NB4 (cell line): ENCODE measurements around the gene BRD2.
A peak's percentile ranks its signal among the peaks of the same experiment; 100 is the strongest.

ENCODE experiments used
- DNase-seq: peaks from one replicate; pipeline ENCODE4 v3.0.0; 2010; ENCODE audit warnings: low read depth
- H3K4me3 ChIP-seq: one replicate; pipeline ENCODE4 v1.5.1; 2011; ENCODE audit warnings: mild to moderate bottlenecking, low read depth, low read length, moderate library complexity
- CTCF ChIP-seq: IDR thresholded peaks from one replicate; pipeline ENCODE4 v1.5.1; 2012; ENCODE audit warnings: low read depth, low read length
- MYC ChIP-seq: IDR thresholded peaks from 2 replicates; pipeline ENCODE4 v1.6.1; 2011; ENCODE audit warnings: low read depth, low read length
- POLR2A ChIP-seq: IDR thresholded peaks from 2 replicates; pipeline ENCODE4 v1.6.1; 2011; ENCODE audit warnings: mild to moderate bottlenecking; ENCODE audit not compliant: insufficient read length; ENCODE audit errors: extremely low read depth
- TF ChIP-seq, protein P1 (sequence below): IDR thresholded peaks from 2 replicates; pipeline ENCODE4 v1.6.1; 2011; ENCODE audit warnings: low read depth, low read length

BRD2 gene

GRCh38 chr6:32963866-32964265, 4.5 kb upstream of the BRD2 start:
- TF ChIP-seq MYC (no peak), POLR2A (no peak), CTCF (no peak)
- TF ChIP-seq, protein P1, sequence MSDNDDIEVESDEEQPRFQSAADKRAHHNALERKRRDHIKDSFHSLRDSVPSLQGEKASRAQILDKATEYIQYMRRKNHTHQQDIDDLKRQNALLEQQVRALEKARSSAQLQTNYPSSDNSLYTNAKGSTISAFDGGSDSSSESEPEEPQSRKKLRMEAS, result no peak
- DNase-seq, result no peak
- no peak overlapping the region for H3K4me3 ChIP-seq

DNA sequence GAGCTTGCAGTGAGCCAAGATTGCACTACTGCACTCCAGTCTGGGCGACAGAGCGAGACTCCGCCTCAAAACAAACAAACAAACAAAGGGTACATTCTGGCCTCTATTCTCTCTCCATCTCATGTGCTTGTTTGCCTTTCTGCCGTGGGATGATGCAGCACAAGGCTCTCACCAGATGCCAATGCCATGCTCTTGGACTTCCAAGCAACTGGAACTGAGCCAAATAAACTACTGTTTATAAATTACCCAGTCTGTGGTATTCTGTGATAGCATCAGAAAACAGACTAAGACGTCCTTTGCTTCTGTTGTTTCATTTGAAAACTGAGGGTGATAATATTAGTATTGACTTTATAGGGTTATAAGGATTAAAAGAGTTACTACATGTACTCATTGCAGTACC, 3.6 kb upstream of the BRD2 start:
- no peak for DNase-seq
- TF ChIP-seq CTCF, result no peak
- no peak overlapping the region for H3K4me3 ChIP-seq

- DNase-seq, result peak; percentile 87
- TF ChIP-seq, protein P1, result 0 out of 2 replicates have a peak, but pooled peaks have one; percentile 22
- no peak for TF ChIP-seq POLR2A
- peak; percentile 74 for TF ChIP-seq CTCF
- TF ChIP-seq MYC, result 0 out of 2 replicates have a peak, but pooled peaks have one; percentile 13
Observed at GRCh38 chr6:32967151-32968091, 973 bp upstream of the BRD2 start.

GRCh38 chr6:32968867-32969684, 682 bp downstream of the BRD2 start:
- DNase-seq, result peak; percentile 90
- no peak for TF ChIP-seq CTCF
- TF ChIP-seq POLR2A, result peak; percentile 27
- peak; percentile 91 for TF ChIP-seq MYC
- TF ChIP-seq, protein P1, result peak; percentile 97
- H3K4me3 ChIP-seq, result peak overlapping the region; percentile 83

More at GRCh38 chr6:32967151-32968091, 973 bp upstream of the BRD2 start:
- peak overlapping the region; percentile 83 for H3K4me3 ChIP-seq

GRCh38 chr6:32969685-32970412, 1.5 kb downstream of the BRD2 start:
- TF ChIP-seq CTCF, result peak; percentile 37
- peak; percentile 50 for TF ChIP-seq MYC
- TF ChIP-seq, protein P1, result peak; percentile 53; the same call in 1 of the 2 replicates
- no peak for TF ChIP-seq POLR2A
- peak overlapping the region; percentile 83 for H3K4me3 ChIP-seq
- DNase-seq, result peak; percentile 94
